Epithelial cell of esophagus (primary cell): Measurements from ENCODE around the gene EPC2.

Experiments used
- DNase-seq: peaks from one replicate; pipeline ENCODE4 v3.0.0; 2010; ENCODE audit warnings: low read depth
- H3K4me3 ChIP-seq: 2 replicates; pipeline ENCODE4 v1.5.1; 2011; ENCODE audit warnings: mild to moderate bottlenecking, low read length, control low read depth
- TF ChIP-seq, protein P1 (sequence below): IDR thresholded peaks from 2 replicates; pipeline ENCODE4 v1.5.1; 2011; ENCODE audit warnings: low read depth, mild to moderate bottlenecking, low read length, control low read depth, inconsistent platforms; ENCODE audit not compliant: insufficient read depth; ENCODE audit errors: missing control alignments

Gene EPC2

DNA sequence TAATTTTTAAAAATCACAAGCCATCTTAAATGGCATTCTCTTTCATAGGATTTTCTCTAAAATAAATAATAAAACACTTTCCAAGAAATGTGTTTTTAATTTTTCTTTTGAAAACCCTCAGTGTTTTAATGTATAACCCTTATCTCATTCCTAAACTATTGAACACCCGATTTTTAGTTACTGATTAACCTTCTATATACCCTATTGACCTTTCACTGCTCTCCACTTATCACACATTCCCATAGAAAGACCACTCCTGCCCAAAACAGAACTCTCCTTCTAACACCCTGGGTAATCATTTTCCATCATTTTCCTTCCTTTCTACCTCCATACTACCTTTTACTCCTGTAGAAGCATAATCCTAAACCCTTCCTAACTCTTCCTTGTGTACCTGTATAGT is 102.4 kb downstream of the EPC2 start:
- TF ChIP-seq, protein P1, sequence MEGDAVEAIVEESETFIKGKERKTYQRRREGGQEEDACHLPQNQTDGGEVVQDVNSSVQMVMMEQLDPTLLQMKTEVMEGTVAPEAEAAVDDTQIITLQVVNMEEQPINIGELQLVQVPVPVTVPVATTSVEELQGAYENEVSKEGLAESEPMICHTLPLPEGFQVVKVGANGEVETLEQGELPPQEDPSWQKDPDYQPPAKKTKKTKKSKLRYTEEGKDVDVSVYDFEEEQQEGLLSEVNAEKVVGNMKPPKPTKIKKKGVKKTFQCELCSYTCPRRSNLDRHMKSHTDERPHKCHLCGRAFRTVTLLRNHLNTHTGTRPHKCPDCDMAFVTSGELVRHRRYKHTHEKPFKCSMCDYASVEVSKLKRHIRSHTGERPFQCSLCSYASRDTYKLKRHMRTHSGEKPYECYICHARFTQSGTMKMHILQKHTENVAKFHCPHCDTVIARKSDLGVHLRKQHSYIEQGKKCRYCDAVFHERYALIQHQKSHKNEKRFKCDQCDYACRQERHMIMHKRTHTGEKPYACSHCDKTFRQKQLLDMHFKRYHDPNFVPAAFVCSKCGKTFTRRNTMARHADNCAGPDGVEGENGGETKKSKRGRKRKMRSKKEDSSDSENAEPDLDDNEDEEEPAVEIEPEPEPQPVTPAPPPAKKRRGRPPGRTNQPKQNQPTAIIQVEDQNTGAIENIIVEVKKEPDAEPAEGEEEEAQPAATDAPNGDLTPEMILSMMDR: no peak
- no peak for DNase-seq
- no peak overlapping the region for H3K4me3 ChIP-seq

DNA sequence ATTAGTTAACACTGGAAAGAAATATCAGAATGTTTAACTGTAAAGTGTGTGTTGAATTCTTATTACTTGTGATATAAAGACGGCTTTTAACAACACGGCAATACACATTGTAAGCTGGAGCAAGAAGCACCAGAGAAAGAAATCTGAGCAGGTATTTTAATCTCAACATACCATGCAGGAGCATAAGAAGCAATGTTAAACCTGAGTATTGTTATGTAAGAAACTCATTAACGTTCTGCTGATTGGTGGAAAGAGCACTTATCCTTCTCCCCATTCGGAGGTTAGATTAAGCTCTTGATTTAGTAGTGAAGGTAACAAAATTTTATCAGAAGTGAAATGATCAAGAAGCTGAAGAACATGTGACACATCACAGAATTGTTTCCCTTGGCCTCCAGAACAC is 107.4 kb downstream of the EPC2 start:
- no peak for DNase-seq
- no peak overlapping the region for H3K4me3 ChIP-seq
- TF ChIP-seq, protein P1: no peak

DNA sequence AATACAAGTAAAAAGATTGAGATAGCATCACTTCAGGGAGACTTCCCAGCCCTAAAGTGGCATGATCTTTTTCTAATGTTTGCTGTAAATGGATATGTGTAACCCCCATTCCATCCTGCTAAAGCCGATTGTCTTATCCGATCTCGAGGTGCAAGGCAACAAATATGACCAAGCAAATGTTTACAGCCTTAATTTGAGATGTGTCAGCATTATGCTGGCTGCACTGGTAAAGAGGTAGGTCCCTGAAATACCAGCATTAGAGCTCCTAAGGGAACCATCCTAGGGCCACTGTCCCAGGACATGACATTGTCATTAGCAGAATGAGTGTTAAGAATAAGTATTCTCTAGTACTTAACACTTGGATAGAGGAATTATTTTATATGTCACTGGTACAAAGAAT is 108.4 kb downstream of the EPC2 start:
- TF ChIP-seq, protein P1: no peak
- no peak for DNase-seq

DNA sequence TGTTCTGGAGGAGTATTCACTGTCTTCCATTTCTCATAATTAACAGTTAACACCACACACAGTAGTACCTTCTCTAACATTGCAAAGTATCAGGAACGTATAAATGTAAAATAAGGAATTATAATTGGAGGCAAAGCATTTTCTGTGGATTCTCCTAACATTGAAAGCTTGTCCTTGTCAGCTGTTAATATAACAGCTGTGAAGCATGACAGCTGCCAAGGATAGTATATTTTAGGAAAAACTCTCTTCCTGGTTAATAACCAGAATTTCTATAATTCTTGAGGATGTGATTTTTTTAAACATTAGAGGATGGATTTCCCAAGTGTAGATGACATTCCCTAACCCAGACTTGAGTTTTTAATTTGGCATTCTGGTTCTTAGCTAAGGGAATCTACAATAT is 110.3 kb downstream of the EPC2 start:
- TF ChIP-seq, protein P1: no peak
- H3K4me3 ChIP-seq: no peak overlapping the region
- no peak for DNase-seq

More for the DNA sequence above, 108.4 kb downstream of the EPC2 start:
- H3K4me3 ChIP-seq: no peak overlapping the region

DNA sequence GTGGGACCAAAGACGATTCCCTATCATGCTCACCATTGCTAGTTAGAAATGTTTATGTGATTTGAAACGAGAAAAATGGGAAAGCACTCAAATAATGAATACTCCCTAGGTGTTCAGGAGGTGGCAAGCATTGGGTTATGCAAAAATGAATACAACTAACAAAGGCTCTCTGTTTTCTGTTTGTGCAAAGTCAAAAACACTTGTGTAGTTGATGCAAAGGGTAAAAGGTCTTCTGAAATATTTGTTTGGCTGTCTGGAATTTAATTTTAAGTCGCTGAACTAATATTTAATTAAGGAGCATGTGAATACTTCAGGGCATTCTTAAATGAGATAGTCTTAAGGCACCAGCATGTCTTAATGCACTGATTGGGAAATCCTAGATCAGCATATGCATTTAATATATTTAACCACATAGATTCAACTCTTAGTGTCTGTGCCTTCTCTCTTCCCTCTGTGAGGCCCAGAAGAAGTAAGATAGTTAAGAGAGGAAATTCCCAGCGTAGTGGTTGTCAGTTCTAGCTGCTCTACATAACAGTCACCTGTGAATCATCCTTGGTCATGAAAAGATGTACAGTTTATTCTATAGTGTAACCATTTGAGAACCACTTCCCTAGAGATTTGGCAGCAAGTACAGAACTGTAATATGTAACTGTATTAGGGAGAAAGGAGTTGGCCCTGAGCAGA is 111.9 kb downstream of the EPC2 start:
- TF ChIP-seq, protein P1: no peak
- DNase-seq: peak; percentile 89
- H3K4me3 ChIP-seq: no peak overlapping the region

DNA sequence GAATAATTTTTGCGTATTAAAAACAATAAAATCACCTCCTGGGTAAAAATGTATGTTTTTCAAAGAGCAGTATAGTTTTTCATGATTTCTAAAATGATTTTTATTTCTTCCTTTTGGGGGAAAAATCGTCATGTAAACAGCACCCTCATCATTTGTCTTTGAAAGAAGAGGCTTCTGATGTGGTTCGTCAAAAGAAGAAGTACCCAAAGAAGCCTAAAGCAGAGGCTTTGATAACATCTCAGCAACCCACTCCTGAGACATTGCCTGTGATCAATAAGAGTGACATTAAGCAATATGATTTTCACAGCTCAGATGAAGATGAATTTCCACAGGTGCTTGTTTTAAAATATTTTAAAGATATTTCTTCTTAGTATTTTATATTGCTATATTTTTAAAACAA is 120.3 kb downstream of the EPC2 start:
- DNase-seq: no peak
- TF ChIP-seq, protein P1: no peak

DNA sequence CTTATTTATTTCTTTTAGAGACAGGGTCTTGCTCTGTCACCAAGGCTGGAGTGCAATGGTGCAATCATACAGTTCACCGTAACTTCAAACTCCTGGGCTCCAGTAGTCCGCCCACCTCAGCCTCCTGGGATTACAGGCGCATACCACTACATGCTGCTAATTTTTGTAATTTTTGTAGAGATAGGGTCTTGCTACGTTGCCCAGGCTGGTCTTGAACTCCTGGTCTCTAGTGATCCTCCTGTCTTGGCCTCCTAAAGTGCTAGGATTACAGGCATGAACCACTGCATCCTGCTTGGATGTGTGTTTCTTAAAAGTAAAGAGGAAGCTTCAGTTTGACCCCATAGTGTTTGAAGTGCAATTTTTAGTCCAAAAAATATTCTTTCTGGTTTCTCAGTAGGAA is 125.5 kb downstream of the EPC2 start:
- no peak for DNase-seq
- TF ChIP-seq, protein P1: no peak

More for the DNA sequence above, 120.3 kb downstream of the EPC2 start:
- no peak overlapping the region for H3K4me3 ChIP-seq

More for the DNA sequence above, 125.5 kb downstream of the EPC2 start:
- H3K4me3 ChIP-seq: no peak overlapping the region
